ENCODE measurements around the gene MRPL1. TPM values are rescaled to one million over a fixed set of nuclear protein-coding genes. Genes with fewer than 3 reads are reported as not detected.

MRPL1 gene
- total RNA-seq: 10 to 100 TPM; 61.1 to 70.6 TPM

DNA sequence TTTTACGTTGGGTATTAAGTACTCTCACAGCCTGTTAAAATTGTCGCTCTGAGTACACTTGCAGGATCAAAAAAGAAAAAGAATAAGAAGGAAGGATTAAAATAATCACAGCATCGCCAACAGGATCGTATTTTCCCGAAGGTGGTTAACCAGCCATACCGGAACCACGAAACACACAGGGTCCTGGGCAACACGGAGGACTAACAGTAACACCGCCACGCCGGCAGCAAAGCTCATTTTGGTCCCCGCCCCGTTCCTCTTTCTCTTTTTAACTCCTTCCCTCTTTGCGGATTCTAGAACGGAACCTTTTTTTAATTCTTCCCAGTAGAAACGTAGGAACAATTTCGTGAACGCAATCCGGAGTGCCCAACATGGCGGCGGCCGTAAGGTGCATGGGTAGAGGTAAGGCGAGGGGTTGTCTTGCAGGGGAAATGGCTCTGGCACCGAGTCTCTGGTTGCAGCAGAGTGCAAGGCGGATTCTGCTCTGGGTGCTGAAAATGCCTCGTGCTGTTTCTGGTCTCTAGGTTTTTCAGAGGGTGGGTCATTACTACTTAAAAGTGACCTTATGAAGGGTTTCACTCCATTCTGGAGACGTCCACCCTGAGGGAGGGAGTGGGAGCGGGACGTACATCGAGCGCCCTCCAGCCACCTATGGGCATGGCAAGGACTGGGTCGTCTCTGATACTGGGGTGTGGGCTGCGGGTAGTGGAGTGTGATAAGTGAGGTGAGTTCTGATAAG, at the start of gene MRPL1:
MRPL1 (plus strand) TSS at position 353 of the 739 bp plus-strand sequence; CDS start at position 372, 19 bp downstream.
- peak; percentile 78 for ATAC-seq
- Mint-ChIP-seq H3K27me3 (peaks cover 2% of the 10 kb centered on the region), H3K27ac (peak within 1 kb of the TSS; percentile 100), H3K9me3 (ENCODE audit: low read depth) (no peaks in the 10 kb centered on the region), H3K36me3 (ENCODE audit: low read depth) (peaks cover 30% of the 10 kb centered on the region), H3K4me3 (peak within 1 kb of the TSS; percentile 98), H3K4me1 (peaks cover 61% of the 10 kb centered on the region)
- CTCF ChIA-PET: interaction anchor here (0.6 to 2.5 kb wide), 16 partner anchors 8 to 197 kb away, joined by 3 to 25 read pairs (median 4); partner anchors contain the start of gene CNOT6L
- intact Hi-C loops (cut with DNase I, micrococcal nuclease): loop anchor here (1.0 to 5.0 kb wide), 10 partner anchors 9 to 915 kb away; partner anchors contain the start of genes BMP2K (in 2 of the 2) and CCNI (in 1 of the 2)
- POLR2A ChIA-PET: interaction anchor here (0.5 to 3.9 kb wide), 14 partner anchors 10 to 398 kb away, joined by 3 to 85 read pairs (median 4); partner anchors contain the start of gene CNOT6L
- DNase-seq: peak; percentile 92

DNA sequence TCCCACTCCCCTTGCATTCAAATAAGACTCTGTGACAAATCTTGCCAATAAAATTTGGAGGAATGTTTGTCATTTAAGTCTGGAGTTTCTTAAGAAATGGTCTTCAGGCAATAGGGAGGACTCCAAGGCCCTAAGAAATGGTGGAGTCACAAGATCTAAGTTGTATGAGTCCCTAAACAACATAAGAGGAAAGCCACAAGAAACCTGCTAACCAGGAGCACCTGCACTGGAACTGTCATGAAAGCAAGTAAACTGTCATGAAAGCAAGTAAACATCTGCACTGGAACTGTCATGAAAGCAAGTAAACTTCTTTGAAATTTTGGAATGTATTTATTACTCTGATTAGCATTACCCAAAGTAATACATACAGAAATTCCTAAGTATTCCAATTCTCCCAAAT, 47.0 kb upstream of the MRPL1 start:
- ATAC-seq: no peak
- CTCF ChIA-PET: interaction anchor here (1.6 kb wide), 1 partner anchor 46 kb away, joined by 3 read pairs; the partner anchor contains the start of gene MRPL1
- Mint-ChIP-seq H3K4me3 (peak overlapping the region; percentile 32), H3K9me3 (ENCODE audit: low read depth) (no peaks in the 10 kb centered on the region), H3K4me1 (peaks cover 61% of the 10 kb centered on the region), H3K27ac (peak overlapping the region; percentile 51), H3K27me3 (no peaks in the 10 kb centered on the region), H3K36me3 (ENCODE audit: low read depth) (peaks cover 44% of the 10 kb centered on the region)
- DNase-seq: peak; percentile 28
- intact Hi-C loops (cut with DNase I, micrococcal nuclease): loop anchor here in 1 of 2 experiments (5.0 kb wide), 1 partner anchor 78 kb away; no protein-coding TSS in a partner anchor
- POLR2A ChIA-PET: no interaction called here

DNA sequence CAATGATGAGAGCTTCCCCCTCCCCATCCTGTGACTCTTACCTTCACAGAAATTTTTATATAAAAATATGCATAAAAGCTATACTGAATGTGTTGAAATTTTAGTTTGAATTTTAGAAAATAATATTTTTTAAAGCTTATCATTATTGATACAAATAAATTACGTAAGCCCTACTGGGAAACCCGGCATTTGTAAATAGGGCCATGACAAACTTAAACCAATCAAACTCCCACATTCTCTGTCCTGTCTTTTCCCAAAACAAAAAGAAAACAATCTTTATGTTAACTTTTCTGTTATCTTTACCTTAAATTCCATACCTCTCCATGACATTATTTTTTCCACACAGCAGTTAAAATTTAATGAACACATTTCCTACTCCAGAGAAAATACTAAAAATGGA, 46.1 kb upstream of the MRPL1 start:
- Mint-ChIP-seq H3K4me1 (peaks cover 61% of the 10 kb centered on the region), H3K9me3 (ENCODE audit: low read depth) (no peaks in the 10 kb centered on the region), H3K4me3 (peak overlapping the region; percentile 99), H3K27ac (peak overlapping the region; percentile 65), H3K36me3 (ENCODE audit: low read depth) (peaks cover 46% of the 10 kb centered on the region), H3K27me3 (no peaks in the 10 kb centered on the region)
- intact Hi-C loops (cut with DNase I, micrococcal nuclease): loop anchor here in 1 of 2 experiments (5.0 kb wide), 1 partner anchor 79 kb away; no protein-coding TSS in a partner anchor
- no peak for ATAC-seq
- no peak for DNase-seq
- POLR2A ChIA-PET: interaction anchor here (0.6 to 2.9 kb wide), 2 partner anchors 46 to 48 kb away, joined by 3 to 49 read pairs; partner anchors contain the start of gene MRPL1
- CTCF ChIA-PET: interaction anchor here (1.0 to 2.6 kb wide), 7 partner anchors 9 to 92 kb away, joined by 3 to 25 read pairs (median 12); partner anchors contain the start of gene MRPL1

DNA sequence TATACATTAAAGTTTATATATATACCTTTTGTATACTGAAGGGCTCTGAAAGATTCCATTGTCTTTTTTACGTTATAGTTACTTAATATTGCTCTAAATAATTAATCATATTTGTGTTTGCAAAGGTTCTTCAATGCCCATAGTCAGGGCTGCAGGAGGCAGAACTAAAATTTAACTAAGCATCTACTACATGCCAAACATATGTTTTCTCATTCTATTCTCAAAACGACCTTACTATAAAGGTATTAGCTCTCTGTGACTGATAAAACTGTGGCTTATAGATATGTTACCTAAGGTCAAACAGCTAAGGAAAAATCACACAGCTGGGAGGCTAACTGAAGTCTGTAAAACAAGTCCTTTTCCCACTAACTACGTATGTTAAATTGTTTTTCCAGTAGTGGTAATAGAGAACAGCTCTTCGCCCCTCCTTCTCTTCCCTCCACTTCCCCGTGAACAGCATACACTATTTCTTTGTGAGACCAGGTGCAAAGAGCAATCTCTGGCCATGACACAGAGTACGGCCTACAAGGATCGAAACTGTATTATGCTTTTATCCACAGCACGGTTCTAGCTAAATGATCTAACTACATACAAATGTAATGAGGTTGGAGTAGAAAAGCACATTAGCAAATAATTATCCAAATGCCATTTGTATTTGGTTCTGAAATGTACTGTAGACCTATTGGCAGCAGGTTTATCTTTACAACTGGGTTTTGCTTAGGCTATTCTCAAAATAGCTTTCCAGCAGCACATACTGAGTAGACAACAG, 45.1 kb upstream of the MRPL1 start:
- peak; percentile 21 for ATAC-seq
- ChIA-PET CTCF (interaction anchor here (0.9 to 2.6 kb wide), 12 partner anchors 9 to 93 kb away, joined by 3 to 25 read pairs (median 6); partner anchors contain the start of gene MRPL1), POLR2A (interaction anchor here (0.8 to 2.9 kb wide), 11 partner anchors 8 to 83 kb away, joined by 3 to 49 read pairs (median 4); partner anchors contain the start of gene MRPL1)
- H3K36me3 Mint-ChIP-seq (ENCODE audit: low read depth): peaks cover 45% of the 10 kb centered on the region
- H3K4me1 Mint-ChIP-seq: peaks cover 63% of the 10 kb centered on the region
- intact Hi-C loops (cut with DNase I, micrococcal nuclease): loop anchor here (1.0 to 5.0 kb wide), 3 partner anchors 16 to 83 kb away; no protein-coding TSS in a partner anchor
- H3K4me3 Mint-ChIP-seq: peak overlapping the region; percentile 99
- H3K27me3 Mint-ChIP-seq: no peaks in the 10 kb centered on the region
- peak overlapping the region; percentile 93 for H3K27ac Mint-ChIP-seq
- peak; percentile 28 for DNase-seq
- H3K9me3 Mint-ChIP-seq (ENCODE audit: low read depth): no peaks in the 10 kb centered on the region

DNA sequence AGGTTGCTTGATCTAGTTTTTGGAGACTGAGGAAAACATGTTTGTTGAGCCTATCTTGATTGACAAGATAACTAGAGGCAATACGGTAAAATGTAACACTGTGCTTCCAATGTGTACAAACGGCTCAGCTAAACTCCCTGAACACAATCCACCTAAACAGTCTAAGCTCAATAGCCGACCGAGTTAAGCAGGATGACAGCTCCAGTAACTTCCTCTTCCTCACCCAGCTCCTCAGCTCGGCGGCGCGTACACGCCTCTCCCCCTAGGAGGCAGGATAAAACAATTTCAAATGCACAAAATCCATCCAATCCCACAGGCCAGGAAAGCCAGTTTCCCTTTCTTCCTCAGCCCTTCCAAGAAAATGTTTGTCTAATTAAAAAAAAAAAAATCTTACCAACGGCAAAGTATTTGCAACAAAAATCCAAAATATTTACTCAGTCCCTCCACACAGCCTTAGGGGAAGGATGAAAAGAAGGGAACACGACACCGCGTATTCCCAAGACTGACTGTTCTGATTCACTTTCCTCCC, 44.5 kb upstream of the MRPL1 start:
- Mint-ChIP-seq H3K9me3 (ENCODE audit: low read depth) (no peaks in the 10 kb centered on the region), H3K4me3 (peak overlapping the region; percentile 99), H3K27me3 (no peaks in the 10 kb centered on the region), H3K4me1 (peaks cover 63% of the 10 kb centered on the region), H3K27ac (peak overlapping the region; percentile 93), H3K36me3 (ENCODE audit: low read depth) (peaks cover 43% of the 10 kb centered on the region)
- peak; percentile 25 for ATAC-seq
- CTCF ChIA-PET: interaction anchor here (0.6 to 2.6 kb wide), 14 partner anchors 9 to 186 kb away, joined by 3 to 25 read pairs (median 5); partner anchors contain the start of gene MRPL1
- peak; percentile 73 for DNase-seq
- POLR2A ChIA-PET: interaction anchor here (0.8 to 2.9 kb wide), 11 partner anchors 9 to 83 kb away, joined by 3 to 49 read pairs (median 4); partner anchors contain the start of gene MRPL1
- intact Hi-C loops (cut with DNase I, micrococcal nuclease): loop anchor here (1.0 to 5.0 kb wide), 3 partner anchors 17 to 83 kb away; no protein-coding TSS in a partner anchor

DNA sequence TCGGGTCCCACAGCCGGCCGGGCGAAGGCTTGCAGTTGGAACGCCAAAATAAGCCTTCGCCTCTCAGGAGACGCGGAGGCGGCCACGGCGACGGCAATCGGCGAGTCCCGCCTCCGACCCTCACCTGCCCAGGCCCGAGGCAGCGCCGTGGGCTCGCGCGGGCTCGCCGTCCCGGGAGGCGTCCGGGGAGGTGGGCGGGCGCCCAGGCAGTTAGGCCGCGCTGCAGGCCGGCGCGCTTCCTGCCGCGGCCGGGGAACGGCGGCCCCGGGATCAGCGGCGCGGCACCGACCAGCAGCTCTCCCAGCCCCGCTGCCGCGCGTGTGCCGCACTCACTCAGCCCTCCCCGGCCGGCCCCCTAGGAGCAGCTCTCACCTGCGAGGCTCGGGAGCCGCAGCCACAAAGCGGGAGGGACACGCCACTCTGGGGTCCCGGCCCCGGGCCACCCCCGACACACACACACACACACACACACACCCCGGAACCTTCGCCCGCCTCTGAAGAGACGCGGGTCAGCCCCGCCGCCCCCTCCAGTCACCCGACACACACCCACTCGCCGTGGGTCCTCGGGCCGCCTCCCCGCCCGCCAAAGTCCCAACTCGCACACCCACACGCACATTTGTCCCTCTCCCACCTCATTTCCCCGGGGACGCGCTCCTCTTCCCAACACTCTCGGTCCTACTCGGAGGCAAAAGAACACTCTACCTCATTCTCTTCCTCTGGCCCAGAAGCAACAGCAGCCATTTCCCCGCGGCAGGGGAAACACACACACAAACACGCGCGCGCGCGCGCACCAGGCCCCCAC, 43.8 kb upstream of the MRPL1 start, which contains the start of gene CNOT6L:
CNOT6L (minus strand) TSS at position 767 of the 802 bp plus-strand sequence; CDS start at position 707, 60 bp downstream.
- ATAC-seq: peak; percentile 8
- CTCF ChIA-PET: interaction anchor here (0.6 to 2.6 kb wide), 6 partner anchors 11 to 187 kb away, joined by 3 to 25 read pairs (median 10); partner anchors contain the start of gene MRPL1
- Mint-ChIP-seq H3K4me3 (peak within 1 kb of the TSS; percentile 99), H3K27ac (peak within 1 kb of the TSS; percentile 100), H3K36me3 (ENCODE audit: low read depth) (peaks cover 39% of the 10 kb centered on the region), H3K27me3 (no peaks in the 10 kb centered on the region), H3K9me3 (ENCODE audit: low read depth) (no peaks in the 10 kb centered on the region), H3K4me1 (peaks cover 58% of the 10 kb centered on the region)
- DNase-seq: peak; percentile 85
- POLR2A ChIA-PET: interaction anchor here (1.0 to 2.9 kb wide), 7 partner anchors 10 to 43 kb away, joined by 3 to 49 read pairs (median 8); partner anchors contain the start of gene MRPL1
- intact Hi-C loops (cut with DNase I, micrococcal nuclease): loop anchor here (1.0 to 5.0 kb wide), 3 partner anchors 18 to 84 kb away; no protein-coding TSS in a partner anchor

DNA sequence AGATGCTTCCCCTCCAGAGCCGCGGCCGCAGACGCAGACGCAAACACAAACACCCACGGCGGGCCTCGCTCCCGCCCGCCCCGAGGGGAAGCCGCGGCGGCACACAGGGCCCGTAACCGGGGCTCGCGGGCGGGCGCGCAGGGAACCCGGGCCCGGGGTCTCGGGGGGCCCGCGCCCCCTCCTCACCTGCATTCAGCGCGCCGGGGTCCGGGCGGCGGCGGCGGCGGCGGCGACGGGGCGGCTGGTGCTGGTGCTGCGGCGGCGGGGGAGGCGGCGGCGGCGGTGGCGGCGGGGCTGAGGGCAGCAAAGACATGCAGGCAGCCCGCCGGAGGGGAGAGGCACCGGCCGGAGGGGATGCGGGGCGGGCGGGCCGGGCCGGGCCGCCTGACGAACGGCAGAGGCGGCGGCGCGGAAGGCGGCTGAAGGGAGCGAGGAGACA, 43.2 kb upstream of the MRPL1 start:
- ATAC-seq: no peak
- H3K36me3 Mint-ChIP-seq (ENCODE audit: low read depth): peaks cover 39% of the 10 kb centered on the region

DNA sequence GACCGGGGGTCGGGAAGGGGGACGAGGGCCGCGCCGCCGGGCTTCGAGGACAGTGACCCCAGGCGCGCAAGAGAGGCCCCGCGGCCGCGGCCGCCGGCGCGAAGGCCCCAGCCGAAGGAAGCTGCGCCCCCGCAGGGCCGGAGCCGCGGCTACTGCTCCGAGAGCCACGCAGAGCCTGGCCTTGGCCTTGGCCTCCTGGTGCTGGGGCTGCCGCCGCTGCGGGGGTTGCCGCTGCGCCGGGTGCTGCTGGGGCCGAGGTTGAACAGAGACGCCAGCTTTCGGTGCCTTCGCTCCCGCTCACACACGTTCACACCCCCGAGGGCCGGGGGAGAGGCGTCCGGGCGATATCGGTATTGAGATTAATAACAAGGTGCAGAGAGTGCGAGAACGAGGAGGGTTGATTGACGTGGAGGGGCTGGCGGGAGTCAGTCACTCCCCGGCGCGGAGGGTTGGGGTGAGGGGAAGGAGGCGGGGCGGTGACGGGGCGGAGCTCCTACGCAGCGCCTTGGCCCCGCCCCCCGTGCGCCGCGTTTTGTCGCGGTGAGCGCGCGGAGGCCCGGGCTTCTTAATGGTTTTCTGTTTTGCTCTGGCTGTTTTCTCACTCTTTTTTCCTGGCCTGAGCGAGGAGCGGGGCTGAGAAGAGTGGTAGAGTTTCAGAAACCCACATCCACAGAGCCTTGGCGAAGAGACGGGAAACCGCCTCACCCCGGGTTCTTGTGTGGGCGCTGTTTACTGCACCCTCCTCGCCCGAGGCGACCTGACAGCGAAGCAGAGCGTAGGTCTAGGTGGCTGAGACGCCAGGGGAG, 42.6 kb upstream of the MRPL1 start:
- intact Hi-C loops (cut with DNase I, micrococcal nuclease): loop anchor here (1.0 to 5.0 kb wide), 10 partner anchors 19 to 957 kb away; partner anchors contain the start of genes MRPL1 (in 2 of the 2), BMP2K (in 1 of the 2) and CCNG2 (in 1 of the 2)
- ChIA-PET POLR2A (interaction anchor here (0.7 to 2.8 kb wide), 8 partner anchors 19 to 363 kb away, joined by 3 to 85 read pairs (median 6); partner anchors contain the start of gene MRPL1), CTCF (interaction anchor here (0.7 to 2.6 kb wide), 4 partner anchors 13 to 42 kb away, joined by 3 to 16 read pairs (median 4); partner anchors contain the start of gene MRPL1)
- peaks cover 46% of the 10 kb centered on the region for H3K4me1 Mint-ChIP-seq
- H3K36me3 Mint-ChIP-seq (ENCODE audit: low read depth): peaks cover 38% of the 10 kb centered on the region
- DNase-seq: peak; percentile 98
- no peaks in the 10 kb centered on the region for H3K27me3 Mint-ChIP-seq
- H3K27ac Mint-ChIP-seq: peak overlapping the region; percentile 97
- H3K9me3 Mint-ChIP-seq (ENCODE audit: low read depth): no peaks in the 10 kb centered on the region
- H3K4me3 Mint-ChIP-seq: peak overlapping the region; percentile 99
- peak; percentile 82 for ATAC-seq

More for the DNA sequence above, 43.2 kb upstream of the MRPL1 start:
- H3K9me3 Mint-ChIP-seq (ENCODE audit: low read depth): no peaks in the 10 kb centered on the region
- no peaks in the 10 kb centered on the region for H3K27me3 Mint-ChIP-seq
- CTCF ChIA-PET: interaction anchor here (2.6 kb wide), 1 partner anchor 42 kb away, joined by 16 read pairs; the partner anchor contains the start of gene MRPL1
- H3K4me3 Mint-ChIP-seq: peak overlapping the region; percentile 99
- POLR2A ChIA-PET: interaction anchor here (0.8 to 2.9 kb wide), 7 partner anchors 19 to 43 kb away, joined by 3 to 85 read pairs (median 8); partner anchors contain the start of gene MRPL1
- H3K4me1 Mint-ChIP-seq: peaks cover 52% of the 10 kb centered on the region
- intact Hi-C loops (cut with DNase I, micrococcal nuclease): loop anchor here (2.0 to 5.0 kb wide), 2 partner anchors 82 to 85 kb away; no protein-coding TSS in a partner anchor
- peak; percentile 60 for DNase-seq
- peak overlapping the region; percentile 100 for H3K27ac Mint-ChIP-seq
